ENCODE measurements around the gene CCHCR1. TPM values are rescaled to one million over a fixed set of nuclear protein-coding genes. Genes with fewer than 3 reads are reported as not detected.

Gene CCHCR1
- total RNA-seq, 2 experiments from 2014 or later: 43.0 to 46.6 TPM

- Mint-ChIP-seq H3K9me3 (no peaks in the 10 kb centered on the region), H3K36me3 (peaks cover 4% of the 10 kb centered on the region), H3K27me3 (no peaks in the 10 kb centered on the region), H3K4me3 (peak within 1 kb of the TSS; percentile 52), H3K4me1 (peaks cover 4% of the 10 kb centered on the region), H3K27ac (no peak within 1 kb of the TSS)
- DNase-seq: no peak
These were observed 18.6 kb downstream of the CCHCR1 start, which contains the start of gene PSORS1C2 for GRCh38 chr6:31138982-31139381. Gene PSORS1C2 (minus strand): TSS chr6:31139066. CDS start chr6:31139026, 40 bp downstream.

GRCh38 chr6:31135710-31136109 lies 21.9 kb downstream of the CCHCR1 start:
- no peaks in the 10 kb centered on the region for H3K9me3 Mint-ChIP-seq
- H3K27ac Mint-ChIP-seq: no peak overlapping the region
- no peak for DNase-seq
- peaks cover 4% of the 10 kb centered on the region for H3K4me1 Mint-ChIP-seq
- H3K27me3 Mint-ChIP-seq: no peaks in the 10 kb centered on the region
- no peak overlapping the region for H3K4me3 Mint-ChIP-seq
- no peaks in the 10 kb centered on the region for H3K36me3 Mint-ChIP-seq

DNA sequence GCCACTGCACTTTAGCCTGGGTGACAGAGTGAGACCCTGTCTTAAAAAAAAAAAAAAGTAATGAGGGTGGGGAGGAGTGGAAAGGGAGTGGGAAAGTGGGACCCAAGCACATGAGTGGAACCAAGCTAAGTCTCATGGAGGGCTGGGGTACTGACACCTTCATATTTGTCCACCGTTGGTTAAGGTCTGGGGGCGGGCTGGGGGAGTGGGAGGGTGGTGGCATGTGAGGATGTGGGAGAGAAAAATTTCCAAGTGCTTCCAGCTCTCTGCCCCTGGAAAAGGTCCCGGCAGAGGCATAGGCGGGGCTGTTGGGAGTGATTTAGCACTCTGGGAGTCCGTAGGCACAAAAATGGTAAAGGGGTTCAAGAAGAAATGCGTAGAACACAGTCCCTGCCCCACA lies 24.8 kb downstream of the CCHCR1 start:
- no peak overlapping the region for H3K27ac Mint-ChIP-seq
- no peaks in the 10 kb centered on the region for H3K9me3 Mint-ChIP-seq
- no peaks in the 10 kb centered on the region for H3K36me3 Mint-ChIP-seq
- peaks cover 9% of the 10 kb centered on the region for H3K4me1 Mint-ChIP-seq
- peaks cover 13% of the 10 kb centered on the region for H3K27me3 Mint-ChIP-seq
- no peak for DNase-seq
- H3K4me3 Mint-ChIP-seq: no peak overlapping the region

- DNase-seq: no peak
- Mint-ChIP-seq H3K9me3 (no peaks in the 10 kb centered on the region), H3K36me3 (no peaks in the 10 kb centered on the region), H3K4me3 (no peak overlapping the region), H3K27me3 (peaks cover 13% of the 10 kb centered on the region), H3K4me1 (peaks cover 5% of the 10 kb centered on the region), H3K27ac (no peak overlapping the region)
These were observed 26.0 kb downstream of the CCHCR1 start for GRCh38 chr6:31131595-31131994.

- Mint-ChIP-seq H3K9me3 (no peaks in the 10 kb centered on the region), H3K4me3 (no peak overlapping the region)
These were observed 26.9 kb downstream of the CCHCR1 start for GRCh38 chr6:31130751-31131150.

GRCh38 chr6:31129130-31129529 lies 28.5 kb downstream of the CCHCR1 start:
- no peaks in the 10 kb centered on the region for H3K9me3 Mint-ChIP-seq

More at GRCh38 chr6:31130751-31131150, 26.9 kb downstream of the CCHCR1 start:
- no peak for DNase-seq
- peaks cover 13% of the 10 kb centered on the region for H3K27me3 Mint-ChIP-seq
- peaks cover 5% of the 10 kb centered on the region for H3K4me1 Mint-ChIP-seq
- no peak overlapping the region for H3K27ac Mint-ChIP-seq
- no peaks in the 10 kb centered on the region for H3K36me3 Mint-ChIP-seq

DNA sequence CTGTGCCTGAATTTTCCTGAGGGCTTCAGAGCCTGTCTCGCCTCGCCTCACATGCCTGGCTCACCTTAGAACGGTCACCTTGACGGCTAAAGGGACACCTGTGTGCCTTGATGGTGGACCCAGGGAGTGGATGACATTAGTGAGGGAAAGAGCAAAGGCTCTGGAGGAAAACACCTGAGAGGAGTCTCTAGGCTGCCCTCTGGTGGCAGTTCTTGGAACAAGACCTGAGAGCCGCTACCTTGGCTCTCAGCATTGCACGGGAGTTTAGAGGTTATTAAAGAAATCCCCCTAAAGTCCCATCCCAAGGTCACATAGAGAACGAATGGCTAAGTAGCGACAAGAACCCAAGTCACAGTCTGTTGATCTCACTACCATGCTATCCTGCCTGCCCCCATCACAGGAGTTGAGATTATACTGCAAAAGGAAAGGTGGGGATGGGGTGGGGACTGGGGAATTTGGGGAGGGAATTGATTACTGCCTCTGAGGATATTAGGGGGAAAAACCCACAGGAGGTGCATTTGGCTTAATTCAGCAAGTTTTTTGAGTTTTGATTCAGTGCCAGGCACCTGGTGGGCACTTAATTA lies 29.4 kb downstream of the CCHCR1 start:
- H3K36me3 Mint-ChIP-seq: no peaks in the 10 kb centered on the region
- H3K9me3 Mint-ChIP-seq: no peaks in the 10 kb centered on the region
- H3K4me3 Mint-ChIP-seq: no peak overlapping the region
- DNase-seq: peak; percentile 62
- no peak overlapping the region for H3K27ac Mint-ChIP-seq
- H3K27me3 Mint-ChIP-seq: peaks cover 13% of the 10 kb centered on the region
- H3K4me1 Mint-ChIP-seq: peaks cover 5% of the 10 kb centered on the region

More at GRCh38 chr6:31129130-31129529, 28.5 kb downstream of the CCHCR1 start:
- Mint-ChIP-seq H3K4me1 (peaks cover 5% of the 10 kb centered on the region), H3K36me3 (no peaks in the 10 kb centered on the region), H3K27me3 (peaks cover 13% of the 10 kb centered on the region), H3K4me3 (no peak overlapping the region), H3K27ac (no peak overlapping the region)
- no peak for DNase-seq

- H3K4me3 Mint-ChIP-seq: no peak overlapping the region
- H3K27ac Mint-ChIP-seq: no peak overlapping the region
- no peaks in the 10 kb centered on the region for H3K36me3 Mint-ChIP-seq
- H3K9me3 Mint-ChIP-seq: no peaks in the 10 kb centered on the region
- peaks cover 13% of the 10 kb centered on the region for H3K27me3 Mint-ChIP-seq
- no peak for DNase-seq
- peaks cover 5% of the 10 kb centered on the region for H3K4me1 Mint-ChIP-seq
These were observed 31.0 kb downstream of the CCHCR1 start for GRCh38 chr6:31126396-31127175.

GRCh38 chr6:31125586-31126363 lies 31.8 kb downstream of the CCHCR1 start:
- H3K27ac Mint-ChIP-seq: no peak overlapping the region
- no peak for DNase-seq
- H3K36me3 Mint-ChIP-seq: no peaks in the 10 kb centered on the region
- H3K27me3 Mint-ChIP-seq: peaks cover 13% of the 10 kb centered on the region
- H3K4me3 Mint-ChIP-seq: no peak overlapping the region
- peaks cover 5% of the 10 kb centered on the region for H3K4me1 Mint-ChIP-seq
- H3K9me3 Mint-ChIP-seq: no peaks in the 10 kb centered on the region

DNA sequence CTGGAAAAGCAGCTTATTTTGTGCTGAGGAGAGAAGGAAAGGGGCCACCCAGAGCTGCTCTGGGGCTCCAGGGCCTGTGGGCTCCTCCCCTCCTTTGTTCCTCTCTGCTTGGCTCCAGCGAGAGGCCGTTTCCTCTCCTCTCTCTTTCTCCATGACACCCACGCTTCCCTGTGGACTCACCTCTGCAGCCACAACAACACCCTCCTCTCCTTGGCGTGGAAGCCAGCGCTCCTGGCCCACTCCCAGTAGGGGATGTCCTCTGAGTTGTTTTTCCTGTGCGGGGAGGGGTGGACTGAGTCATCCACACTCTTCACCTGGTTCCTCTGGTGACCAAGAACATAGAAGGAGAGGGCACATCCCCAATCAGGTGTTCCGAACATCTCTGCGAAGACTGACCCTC lies 32.4 kb downstream of the CCHCR1 start:
- no peak overlapping the region for H3K27ac Mint-ChIP-seq
- no peak for DNase-seq
- H3K36me3 Mint-ChIP-seq: no peaks in the 10 kb centered on the region
- no peak overlapping the region for H3K4me3 Mint-ChIP-seq
- H3K4me1 Mint-ChIP-seq: peaks cover 5% of the 10 kb centered on the region
- peaks cover 13% of the 10 kb centered on the region for H3K27me3 Mint-ChIP-seq
- no peaks in the 10 kb centered on the region for H3K9me3 Mint-ChIP-seq

GRCh38 chr6:31122791-31123706 lies 34.6 kb downstream of the CCHCR1 start:
- Mint-ChIP-seq H3K4me1 (peaks cover 3% of the 10 kb centered on the region), H3K4me3 (no peak overlapping the region), H3K36me3 (no peaks in the 10 kb centered on the region), H3K27ac (no peak overlapping the region), H3K27me3 (peaks cover 2% of the 10 kb centered on the region), H3K9me3 (no peaks in the 10 kb centered on the region)
- no peak for DNase-seq

DNA sequence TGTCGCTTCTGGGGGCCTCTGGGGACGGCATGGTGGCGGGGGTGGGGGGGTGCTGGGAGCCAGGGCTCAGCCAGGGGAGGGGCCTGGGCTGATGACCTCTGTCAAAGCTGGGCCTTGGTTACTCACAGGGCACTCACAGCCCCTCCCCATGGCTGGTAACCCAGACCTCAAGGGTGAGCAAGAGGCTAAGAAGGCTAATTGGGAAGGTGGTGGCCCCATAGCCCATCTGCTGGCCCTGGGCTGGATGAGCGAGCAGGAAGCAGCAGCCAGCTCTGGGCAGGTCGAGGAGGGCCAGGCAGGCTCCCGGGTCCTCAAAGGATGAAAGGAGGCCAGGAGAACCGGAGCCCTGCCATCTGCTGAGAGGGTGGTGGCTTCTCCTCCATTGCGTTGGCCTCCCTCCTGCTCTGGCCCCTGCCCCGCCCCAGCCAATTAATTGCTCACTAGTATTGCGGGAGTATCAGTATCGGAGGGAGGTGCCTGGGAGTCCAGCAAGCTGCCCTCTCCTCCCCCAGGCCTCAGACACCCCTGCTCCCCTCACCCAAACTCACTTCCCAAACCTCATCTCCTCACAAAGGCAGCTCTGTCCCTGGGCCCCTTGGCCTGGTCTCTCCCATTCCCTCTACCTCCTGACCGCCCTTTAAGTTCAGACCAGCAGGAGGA lies 36.3 kb downstream of the CCHCR1 start:
- no peaks in the 10 kb centered on the region for H3K4me1 Mint-ChIP-seq
- DNase-seq: no peak
- no peaks in the 10 kb centered on the region for H3K36me3 Mint-ChIP-seq
- no peak overlapping the region for H3K27ac Mint-ChIP-seq
- H3K27me3 Mint-ChIP-seq: no peaks in the 10 kb centered on the region
- no peaks in the 10 kb centered on the region for H3K9me3 Mint-ChIP-seq
- H3K4me3 Mint-ChIP-seq: no peak overlapping the region

DNA sequence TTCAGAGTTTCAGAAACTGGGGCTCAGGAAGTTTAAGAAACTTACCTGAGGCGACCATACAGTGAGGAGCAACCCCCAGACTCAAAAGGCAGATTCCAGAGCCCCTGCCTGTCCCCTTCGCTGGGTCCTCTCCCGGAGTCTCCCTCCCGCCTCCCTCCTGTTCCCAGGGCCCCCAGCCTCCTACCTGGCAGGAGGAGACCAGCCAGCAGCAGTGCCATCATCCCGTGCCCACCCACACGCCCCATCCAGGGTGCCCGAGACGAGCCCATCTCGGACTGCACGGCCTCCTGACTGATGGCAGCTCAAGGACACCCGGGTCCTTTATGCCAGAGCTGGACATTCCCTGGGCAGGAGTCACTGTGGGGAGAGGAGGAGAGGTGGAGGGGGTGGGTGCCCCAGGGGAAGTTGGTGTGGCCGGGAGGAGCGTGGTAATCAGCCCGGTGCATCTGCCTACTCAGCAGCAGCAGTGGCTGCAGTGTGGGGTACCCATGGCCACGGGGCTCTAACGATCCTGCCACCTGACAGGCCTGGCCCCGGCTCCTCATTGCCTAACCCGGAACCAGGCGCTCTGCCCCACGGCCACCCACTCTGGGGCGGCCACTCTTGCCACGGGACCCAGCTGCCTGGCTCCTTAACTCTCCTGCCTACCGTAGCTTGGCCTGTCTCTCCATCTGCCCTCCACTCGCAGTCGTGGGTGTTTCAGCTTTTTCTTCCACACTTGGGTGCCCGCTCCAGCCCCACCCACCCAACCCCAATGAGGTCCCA lies 37.3 kb downstream of the CCHCR1 start, which contains the start of gene CDSN:
CDSN (minus strand) TSS at position 296 of the 765 bp plus-strand sequence; CDS start at position 269, 27 bp downstream.
- H3K4me3 Mint-ChIP-seq: no peak within 1 kb of the TSS
- H3K36me3 Mint-ChIP-seq: no peaks in the 10 kb centered on the region
- no peak within 1 kb of the TSS for H3K27ac Mint-ChIP-seq
- DNase-seq: no peak
- H3K27me3 Mint-ChIP-seq: no peaks in the 10 kb centered on the region
- H3K4me1 Mint-ChIP-seq: no peaks in the 10 kb centered on the region
- H3K9me3 Mint-ChIP-seq: no peaks in the 10 kb centered on the region

Measured in activated naive CD8-positive, alpha-beta T cell treated with anti-CD3 and anti-CD28 coated beads for 36 hours (primary cell).